Measurements from ENCODE around the gene NFIC. TPM values are rescaled to one million over a fixed set of nuclear protein-coding genes. Genes with fewer than 3 reads are reported as not detected.
"Not testable (repeated sequence)": the region's sequence is repeated elsewhere in the genome, so short reads cannot be mapped to it uniquely, and the experiment has no call there.

Gene NFIC
- total RNA-seq, 1 donor from 2014 or later = 32.9 TPM

GRCh38 chr19:3386447-3387234, 20.3 kb downstream of the NFIC start:
- H3K27ac Mint-ChIP-seq = no peak overlapping the region
- H3K36me3 Mint-ChIP-seq = peaks cover 2% of the 10 kb centered on the region
- TF ChIP-seq, protein P1, sequence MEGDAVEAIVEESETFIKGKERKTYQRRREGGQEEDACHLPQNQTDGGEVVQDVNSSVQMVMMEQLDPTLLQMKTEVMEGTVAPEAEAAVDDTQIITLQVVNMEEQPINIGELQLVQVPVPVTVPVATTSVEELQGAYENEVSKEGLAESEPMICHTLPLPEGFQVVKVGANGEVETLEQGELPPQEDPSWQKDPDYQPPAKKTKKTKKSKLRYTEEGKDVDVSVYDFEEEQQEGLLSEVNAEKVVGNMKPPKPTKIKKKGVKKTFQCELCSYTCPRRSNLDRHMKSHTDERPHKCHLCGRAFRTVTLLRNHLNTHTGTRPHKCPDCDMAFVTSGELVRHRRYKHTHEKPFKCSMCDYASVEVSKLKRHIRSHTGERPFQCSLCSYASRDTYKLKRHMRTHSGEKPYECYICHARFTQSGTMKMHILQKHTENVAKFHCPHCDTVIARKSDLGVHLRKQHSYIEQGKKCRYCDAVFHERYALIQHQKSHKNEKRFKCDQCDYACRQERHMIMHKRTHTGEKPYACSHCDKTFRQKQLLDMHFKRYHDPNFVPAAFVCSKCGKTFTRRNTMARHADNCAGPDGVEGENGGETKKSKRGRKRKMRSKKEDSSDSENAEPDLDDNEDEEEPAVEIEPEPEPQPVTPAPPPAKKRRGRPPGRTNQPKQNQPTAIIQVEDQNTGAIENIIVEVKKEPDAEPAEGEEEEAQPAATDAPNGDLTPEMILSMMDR (IDR thresholded peaks at IDR 0.05; ENCODE audit: unreplicated experiment) = no peak
- H3K9me3 Mint-ChIP-seq = no peaks in the 10 kb centered on the region
- no peak for DNase-seq (ENCODE audit: low spot score in 2 of 2, unreplicated experiment in 2 of 2)
- H3K4me3 Mint-ChIP-seq = no peak overlapping the region
- H3K4me1 Mint-ChIP-seq = no peaks in the 10 kb centered on the region
- H3K27me3 Mint-ChIP-seq (ENCODE audit: low read depth) = peaks cover 27% of the 10 kb centered on the region

GRCh38 chr19:3387645-3388589, 21.5 kb downstream of the NFIC start:
- Mint-ChIP-seq H3K27me3 (ENCODE audit: low read depth) (peaks cover 21% of the 10 kb centered on the region), H3K4me1 (no peaks in the 10 kb centered on the region), H3K9me3 (no peaks in the 10 kb centered on the region), H3K27ac (no peak overlapping the region), H3K36me3 (peaks cover 2% of the 10 kb centered on the region), H3K4me3 (no peak overlapping the region)
- TF ChIP-seq, protein P1 (IDR thresholded peaks at IDR 0.05; ENCODE audit: unreplicated experiment) = no peak
- DNase-seq (ENCODE audit: low spot score in 2 of 2, unreplicated experiment in 2 of 2) = no peak

GRCh38 chr19:3389446-3389778, 23.0 kb downstream of the NFIC start:
- Mint-ChIP-seq H3K27me3 (ENCODE audit: low read depth) (peaks cover 21% of the 10 kb centered on the region), H3K36me3 (peaks cover 2% of the 10 kb centered on the region), H3K4me3 (no peak overlapping the region), H3K27ac (no peak overlapping the region), H3K9me3 (no peaks in the 10 kb centered on the region), H3K4me1 (no peaks in the 10 kb centered on the region)
- TF ChIP-seq, protein P1 (IDR thresholded peaks at IDR 0.05; ENCODE audit: unreplicated experiment) = no peak
- DNase-seq (ENCODE audit: low spot score in 2 of 2, unreplicated experiment in 2 of 2) = no peak

DNA sequence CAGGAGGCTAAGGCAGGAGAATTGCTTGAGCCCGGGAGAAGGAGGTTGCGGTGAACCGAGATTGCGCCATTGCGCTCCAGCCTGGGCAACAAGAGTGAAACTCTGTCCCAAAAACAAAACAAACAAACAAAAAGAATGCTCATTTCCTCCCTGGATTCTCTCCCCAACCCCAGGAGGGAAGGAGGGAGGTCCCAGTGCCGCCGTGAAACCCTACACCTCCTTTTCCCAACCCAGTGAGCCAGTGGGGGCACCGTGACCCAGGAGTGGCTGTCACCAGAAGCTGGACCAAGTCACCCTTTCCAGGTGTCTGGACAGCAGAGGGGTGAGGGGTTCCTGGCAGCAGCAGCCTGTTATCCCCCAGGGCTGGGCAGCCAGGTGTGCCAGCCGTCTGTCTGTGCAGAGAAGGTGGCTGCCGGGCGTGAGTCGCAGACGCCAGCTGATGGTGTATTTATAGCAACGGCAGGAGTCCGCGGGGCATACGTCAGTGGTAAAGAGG, 23.5 kb downstream of the NFIC start:
- TF ChIP-seq, protein P1 (IDR thresholded peaks at IDR 0.05; ENCODE audit: unreplicated experiment) = no peak
- no peaks in the 10 kb centered on the region for H3K4me1 Mint-ChIP-seq
- H3K9me3 Mint-ChIP-seq = no peaks in the 10 kb centered on the region
- peaks cover 2% of the 10 kb centered on the region for H3K36me3 Mint-ChIP-seq
- no peak for DNase-seq (ENCODE audit: low spot score in 2 of 2, unreplicated experiment in 2 of 2)
- peaks cover 21% of the 10 kb centered on the region for H3K27me3 Mint-ChIP-seq (ENCODE audit: low read depth)
- no peak overlapping the region for H3K27ac Mint-ChIP-seq
- no peak overlapping the region for H3K4me3 Mint-ChIP-seq

- not testable (repeated sequence) for H3K27ac Mint-ChIP-seq; H3K36me3 Mint-ChIP-seq; DNase-seq (ENCODE audit: low spot score in 2 of 2, unreplicated experiment in 2 of 2); H3K4me1 Mint-ChIP-seq; H3K9me3 Mint-ChIP-seq; H3K4me3 Mint-ChIP-seq
- H3K27me3 Mint-ChIP-seq (ENCODE audit: low read depth) = peaks cover 22% of the 10 kb centered on the region
These were observed 25.5 kb downstream of the NFIC start for GRCh38 chr19:3391911-3392310.

DNA sequence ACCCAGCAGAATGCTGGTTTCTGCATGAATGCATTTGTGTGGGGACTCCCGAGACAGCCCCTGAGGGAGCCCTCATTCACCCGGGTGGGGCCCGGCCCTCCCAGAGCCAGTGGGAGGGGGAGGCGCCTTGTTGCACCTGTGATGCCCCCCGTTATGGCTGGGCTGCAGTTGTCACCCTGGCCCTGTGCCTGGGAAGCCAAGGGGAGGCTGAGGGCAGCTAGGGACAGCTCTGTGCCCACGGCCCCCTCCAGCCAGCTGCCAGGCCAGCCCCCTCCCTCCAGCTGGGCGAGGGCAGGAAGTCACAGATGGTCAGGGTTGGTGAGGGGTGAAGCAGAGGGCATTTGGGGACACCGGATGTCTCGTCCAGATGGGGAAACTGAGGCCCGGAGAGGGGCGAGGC, 26.1 kb downstream of the NFIC start:
- TF ChIP-seq, protein P1 (IDR thresholded peaks at IDR 0.05; ENCODE audit: unreplicated experiment) = no peak
- no peak for DNase-seq (ENCODE audit: low spot score in 2 of 2, unreplicated experiment in 2 of 2)
- H3K27me3 Mint-ChIP-seq (ENCODE audit: low read depth) = peaks cover 23% of the 10 kb centered on the region

More for the DNA sequence above, 26.1 kb downstream of the NFIC start:
- Mint-ChIP-seq H3K4me1 (no peaks in the 10 kb centered on the region), H3K36me3 (peaks cover 2% of the 10 kb centered on the region), H3K9me3 (no peaks in the 10 kb centered on the region), H3K27ac (no peak overlapping the region), H3K4me3 (no peak overlapping the region)

Measured in mesothelial cell of epicardium (in vitro differentiated cells).